Subcutaneous adipose tissue (tissue), 4 donors: ENCODE measurements around the gene CAPG. TPM values are rescaled to one million over a fixed set of nuclear protein-coding genes. Genes with fewer than 3 reads are reported as not detected.

Source experiments
- CTCF ChIP-seq: fragments of 450-650 bp; IDR thresholded peaks from one replicate; pipeline ENCODE4 v1.5.1; 2016; ENCODE audit warnings: low read depth, mild to moderate bottlenecking, control low read depth, antibody characterized with exemption, moderate library complexity
- total RNA-seq, 4 donors: library from RNA; depleted of rRNA; stranded (reverse); fragments of >200 nt; gene quantifications; one replicate each; pipeline ENCODE4 v1.1.0, GENCODE V29; 2016

CAPG gene
- total RNA-seq, 4 donors from 2014 or later: 80.7 to 616 (median 167) TPM

DNA sequence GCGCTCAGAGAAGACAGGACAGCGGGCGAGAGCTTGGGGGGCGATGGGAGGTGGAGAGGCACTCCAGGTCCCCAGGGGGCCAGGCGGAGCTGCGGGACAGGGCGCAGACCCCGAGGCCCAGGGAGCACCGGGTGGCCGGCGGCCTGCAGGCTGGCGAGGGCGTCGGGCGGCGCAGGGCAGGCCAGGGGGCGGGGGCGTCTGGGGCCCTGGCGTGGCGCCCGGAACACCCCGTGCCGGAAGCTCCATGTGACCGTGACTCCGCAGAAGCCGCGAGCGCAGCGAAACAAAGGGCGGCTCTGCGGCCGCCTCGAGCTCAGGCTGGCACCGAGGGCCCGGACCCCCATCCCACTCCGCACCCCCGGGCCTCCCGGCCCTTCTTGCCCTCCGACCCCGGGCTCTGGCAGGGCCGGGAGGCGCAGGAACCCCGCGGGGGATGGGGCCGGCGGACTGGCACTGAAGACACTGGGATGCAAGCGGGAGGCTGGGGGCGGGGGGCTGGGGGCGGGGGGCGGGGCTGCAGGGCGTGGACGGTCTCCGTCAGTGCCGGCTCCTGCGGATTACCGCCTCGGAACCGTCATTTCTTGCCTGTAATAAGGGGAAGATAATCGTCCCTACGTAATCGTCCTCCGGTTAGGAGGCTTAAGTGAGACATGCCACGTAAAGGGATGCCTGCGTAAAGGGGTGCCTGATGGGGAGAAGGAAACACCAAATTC is 27.5 kb upstream of the CAPG start:
- no peak for TF ChIP-seq CTCF

DNA sequence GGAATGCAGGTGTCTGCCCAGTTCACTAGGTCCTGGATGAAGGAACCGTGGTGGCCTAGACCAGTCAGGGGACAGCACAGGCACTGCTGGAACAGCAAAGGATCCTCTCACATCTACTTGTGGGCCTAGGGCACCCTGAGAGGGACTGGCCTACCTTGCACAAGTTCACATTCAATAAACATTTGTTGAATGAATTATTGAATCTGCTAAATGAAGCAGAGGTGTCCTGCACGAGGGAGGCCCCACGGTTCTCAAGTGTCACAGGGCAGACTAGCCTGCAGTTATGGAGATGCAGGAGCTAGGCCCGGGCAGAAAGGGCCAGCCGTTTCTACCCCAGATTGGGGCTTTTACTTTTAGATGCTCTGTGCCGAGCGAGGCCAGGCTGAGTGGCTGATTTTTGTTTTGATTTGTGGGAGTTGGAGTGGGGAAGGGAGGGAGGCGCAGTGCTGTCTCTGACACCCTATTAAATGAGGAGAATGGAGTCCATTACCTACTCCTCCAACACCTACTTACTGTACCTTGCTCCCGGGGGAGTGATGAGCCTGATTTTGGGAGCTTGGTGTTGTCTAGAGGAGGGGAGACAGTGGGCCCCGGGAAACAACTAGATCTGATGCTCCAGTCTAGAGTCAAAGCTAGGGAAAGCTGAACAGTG is 26.8 kb upstream of the CAPG start:
- no peak for TF ChIP-seq CTCF

- no peak for TF ChIP-seq CTCF
These were observed 26.0 kb upstream of the CAPG start for GRCh38 chr2:85435981-85436835.

DNA sequence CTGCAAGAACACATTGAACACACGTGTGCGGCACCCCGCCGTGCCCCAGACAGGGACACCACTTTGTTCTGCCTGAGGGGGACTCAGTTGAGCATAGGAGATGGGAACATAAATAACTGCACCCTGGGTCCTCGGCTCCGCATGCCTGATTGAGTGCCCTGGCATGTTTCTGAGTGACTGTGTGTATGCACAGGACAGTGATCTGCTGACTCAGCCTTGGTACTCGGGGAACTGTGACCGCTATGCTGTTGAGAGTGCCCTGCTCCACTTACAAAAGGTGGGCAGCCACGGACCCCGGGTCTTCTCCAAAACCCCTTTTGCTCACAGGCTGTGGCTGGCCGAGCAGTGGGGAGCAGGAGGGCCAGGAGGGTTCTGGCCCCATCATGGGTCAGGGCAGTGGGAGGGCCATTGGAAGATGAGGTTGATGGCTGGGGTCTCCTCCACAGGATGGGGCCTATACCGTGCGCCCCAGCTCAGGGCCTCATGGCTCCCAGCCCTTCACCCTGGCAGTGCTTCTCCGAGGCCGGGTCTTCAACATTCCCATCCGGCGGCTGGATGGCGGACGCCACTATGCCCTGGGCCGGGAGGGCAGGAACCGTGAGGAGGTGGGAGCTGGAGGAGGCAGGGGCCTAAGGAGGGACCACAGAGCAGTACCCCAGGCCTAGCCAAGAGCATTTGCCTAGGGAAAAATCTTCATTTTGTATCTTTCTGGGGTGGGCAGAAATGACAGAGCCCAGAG is 25.2 kb upstream of the CAPG start:
- no peak for TF ChIP-seq CTCF

DNA sequence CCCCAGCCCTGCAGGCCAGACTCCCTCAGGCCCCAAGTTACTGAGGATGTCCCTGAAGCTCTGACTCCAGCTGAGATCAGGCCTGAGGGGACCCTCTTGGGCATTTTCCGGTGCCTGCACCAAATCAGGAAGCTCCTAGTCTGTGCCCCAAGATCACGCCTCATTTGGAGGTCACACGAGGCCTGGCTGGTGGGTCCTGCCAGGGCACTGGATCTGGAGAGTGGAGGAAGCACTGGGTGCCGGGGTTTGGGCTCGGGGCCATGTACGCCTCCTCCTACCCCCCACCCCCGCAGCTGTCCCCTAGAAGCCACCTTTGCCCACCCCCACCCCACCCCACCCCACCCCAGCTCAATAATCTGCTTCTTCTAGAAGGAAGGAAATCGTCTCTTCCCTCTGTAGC is 24.5 kb upstream of the CAPG start:
- TF ChIP-seq CTCF: no peak

GRCh38 chr2:85433511-85434089 is 23.4 kb upstream of the CAPG start:
- TF ChIP-seq CTCF: no peak
